Transverse colon (tissue), 4 donors: ENCODE data around the gene TOB1. TPM values are rescaled to one million over a fixed set of nuclear protein-coding genes. Genes with fewer than 3 reads are reported as not detected.

Experiments used
- DNase-seq: peaks from one replicate; pipeline ENCODE4 v3.0.0-alpha.2; 2019
- H3K27ac ChIP-seq, 4 donors: fragments of 200-600 bp; sonication (generic); 2 replicates each; pipeline ENCODE4 v1.5.1; 2016 to 2018; ENCODE audit warnings: inconsistent platforms in 4 of 4
- H3K27me3 ChIP-seq: fragments of 200-600 bp; sonication (generic); 2 replicates; pipeline ENCODE4 v1.5.1; 2017; ENCODE audit warnings: inconsistent platforms
- H3K36me3 ChIP-seq, 4 donors: fragments of 200-600 bp; sonication (generic); 2 replicates each; pipeline ENCODE4 v1.5.1; 2017 to 2019; ENCODE audit warnings: inconsistent platforms in 4 of 4
- H3K4me1 ChIP-seq, 4 donors: fragments of 200-600 bp; sonication (generic); 2 replicates each; pipeline ENCODE4 v1.5.1; 2017 to 2020; ENCODE audit warnings: inconsistent platforms in 4 of 4
- H3K4me3 ChIP-seq, 4 donors: fragments of 200-600 bp; sonication (generic); 1 replicate in 1 of 4; 2 replicates in 3 of 4; pipeline versions ENCODE4 v1.5.1 to v1.6.1; 2017 to 2019; ENCODE audit warnings: inconsistent platforms in 4 of 4
- H3K9me3 ChIP-seq, 2 donors: fragments of 200-600 bp; sonication (generic); 2 replicates each; pipeline ENCODE4 v1.5.1; 2017 to 2019; ENCODE audit warnings: inconsistent platforms in 2 of 2
- CTCF ChIP-seq, 5 experiments: fragments of 200-600 bp in 3 of 5; fragments of 450-650 bp in 2 of 5; sonication (generic) in 3 of 5; IDR thresholded peaks; 1 replicate in 2 of 5; 2 replicates in 3 of 5; pipeline ENCODE4 v1.5.1; 2016 to 2017; ENCODE audit warnings: antibody characterized with exemption in 5 of 5, inconsistent platforms in 3 of 5, mild to moderate bottlenecking in 2 of 5, moderate library complexity in 1 of 5
- EP300 ChIP-seq: sonication (generic); formaldehyde crosslinking; IDR thresholded peaks from one replicate; pipeline ENCODE4 v1.6.1; 2017; ENCODE audit warnings: antibody characterized with exemption, low read depth
- POLR2A ChIP-seq: fragments of 450-650 bp; IDR thresholded peaks from one replicate; pipeline ENCODE4 v1.6.1; 2016; ENCODE audit warnings: antibody characterized with exemption, mild to moderate bottlenecking, moderate library complexity
- POLR2AphosphoS5 ChIP-seq, 3 donors: sonication (generic); formaldehyde crosslinking; IDR thresholded peaks; one replicate each; pipeline ENCODE4 v1.6.1; 2016; ENCODE audit warnings: antibody characterized with exemption in 3 of 3
- WGBS, 2 donors: methylation state at CpG; one replicate each; pipeline ENCODE4 v1.1.5; 2018; ENCODE audit warnings: low coverage in 1 of 2; 5-methylcytosine and 5-hydroxymethylcytosine counted together
- in situ Hi-C, 4 donors: fragments of 200-750 bp; cut with MboI; loops; one replicate each; pipeline versions ENCODE4 v1.15.0 to v1.15.1; 2017; ENCODE audit warnings: low sequenced_read_pairs in 3 of 4, low pct_ligation_motif_present in 1 of 4, low pct_unique_long_range_greater_than_20kb in 1 of 4
- intact Hi-C: fragments of 100-400 bp; cut with DNase I; formaldehyde crosslinking; loops from one replicate; pipeline ENCODE4 v1.15.1; 2023; ENCODE audit warnings: low total_unique reads
- total RNA-seq, 4 donors: library from RNA; depleted of rRNA; stranded (reverse); fragments of >200 nt; gene quantifications; one replicate each; pipeline ENCODE4 v1.1.0, GENCODE V29; 2016

The TOB1 gene
- total RNA-seq, 4 donors from 2014 or later, result 69.1 to 88.3 (median 75.5) TPM

- intact Hi-C loops, result no loop called here
- WGBS, 2 donors, result 50% methylated on average over 3 of the region's 3 CpGs
- Histone ChIP-seq H3K9me3 (no peaks in the 10 kb centered on the region), H3K27ac (no peak overlapping the region), H3K4me3 (no peak overlapping the region), H3K4me1 (peaks cover 0 to 5% (median 0%) of the 10 kb centered on the region in 4 donors), H3K36me3 (no peaks in the 10 kb centered on the region), H3K27me3 (no peaks in the 10 kb centered on the region)
- TF ChIP-seq POLR2A (no peak), POLR2AphosphoS5 (IDR thresholded peaks at IDR 0.05) (no peak), EP300 (no peak), CTCF (IDR thresholded peaks at IDR 0.05) (no peak)
- in situ Hi-C loops, result no loop called here
- no peak for DNase-seq
Measured at GRCh38 chr17:50815400-50815799, 50.8 kb downstream of the TOB1 start.

- in situ Hi-C loops (no loop called here), intact Hi-C loops (no loop called here)
- TF ChIP-seq EP300 (no peak), POLR2AphosphoS5 (IDR thresholded peaks at IDR 0.05) (no peak), CTCF (IDR thresholded peaks at IDR 0.05) (no peak)
- Histone ChIP-seq H3K27me3 (no peaks in the 10 kb centered on the region), H3K4me1 (peaks cover 0 to 5% (median 0%) of the 10 kb centered on the region in 4 donors), H3K36me3 (no peaks in the 10 kb centered on the region), H3K27ac (no peak overlapping the region), H3K9me3 (no peaks in the 10 kb centered on the region), H3K4me3 (no peak overlapping the region)
- DNase-seq, result no peak
Measured at GRCh38 chr17:50813583-50813982, 52.6 kb downstream of the TOB1 start.

Other genes with a start within 250 kb of the TOB1 start
- gene ABCC3, start 231.5 kb downstream of the TOB1 start, total RNA-seq, result 100 to 1,000 TPM; 297 to 655 (median 533) TPM
- 10 to 100 TPM; 18.7 to 30.8 (median 24.2) TPM for gene ANKRD40, start 158.4 kb downstream of the TOB1 start, total RNA-seq
- 100 to 1,000 TPM in 3 of 4 donors, 10 to 100 TPM in 1; 62.8 to 984 (median 159) TPM for gene LUC7L3, start 146.8 kb downstream of the TOB1 start, total RNA-seq
- 10 to 100 TPM; 40.8 to 86.0 (median 74.9) TPM for gene ANKRD40CL, start 98.8 kb downstream of the TOB1 start, total RNA-seq
- gene WFIKKN2, start 30.8 kb downstream of the TOB1 start, total RNA-seq, result not detected